GM15510 (cell line): ENCODE data around the gene DEK.

Experiments used
- POLR2A ChIP-seq: IDR thresholded peaks from 3 replicates; pipeline ENCODE4 v1.6.1; 2011; ENCODE audit warnings: borderline replicate concordance; ENCODE audit not compliant: insufficient read length; ENCODE audit errors: extremely low read depth

The DEK gene

GRCh38 chr6:18264219-18264922 is at the start of gene DEK:
TSS of gene DEK (minus strand) at chr6:18264530. CDS start at chr6:18263987, 543 bp downstream.
- peak; percentile 47 for TF ChIP-seq POLR2A

- TF ChIP-seq POLR2A: no peak
Measured at GRCh38 chr6:18312368-18312767, 48.0 kb upstream of the DEK start.

GRCh38 chr6:18309046-18309445 is 44.7 kb upstream of the DEK start:
- TF ChIP-seq POLR2A: no peak

GRCh38 chr6:18308070-18308735 is 43.9 kb upstream of the DEK start:
- TF ChIP-seq POLR2A: no peak

- TF ChIP-seq POLR2A: no peak
Measured at GRCh38 chr6:18306977-18307376, 42.6 kb upstream of the DEK start.

- TF ChIP-seq POLR2A: no peak
Measured at GRCh38 chr6:18302561-18303439, 38.5 kb upstream of the DEK start.

GRCh38 chr6:18293076-18293904 is 29.0 kb upstream of the DEK start:
- TF ChIP-seq POLR2A: no peak

GRCh38 chr6:18289283-18289682 is 25.0 kb upstream of the DEK start:
- no peak for TF ChIP-seq POLR2A

GRCh38 chr6:18284261-18284660 is 19.9 kb upstream of the DEK start:
- no peak for TF ChIP-seq POLR2A

- TF ChIP-seq POLR2A: no peak
Measured at GRCh38 chr6:18281564-18281963, 17.2 kb upstream of the DEK start.

- TF ChIP-seq POLR2A: no peak
Measured at GRCh38 chr6:18280084-18280483, 15.8 kb upstream of the DEK start.

- TF ChIP-seq POLR2A: no peak
Measured at GRCh38 chr6:18279422-18279821, 15.1 kb upstream of the DEK start.

- TF ChIP-seq POLR2A: no peak
Measured at GRCh38 chr6:18277237-18278006, 13.1 kb upstream of the DEK start.
